GM12874 (cell line): Measurements from ENCODE around the gene MRI1.

Experiments
- CTCF ChIP-seq: IDR thresholded peaks from 2 replicates; pipeline ENCODE4 v1.5.1; 2011; ENCODE audit warnings: low read depth, mild to moderate bottlenecking, control low read depth, low read length, moderate library complexity; ENCODE audit not compliant: insufficient read depth

MRI1 gene

DNA sequence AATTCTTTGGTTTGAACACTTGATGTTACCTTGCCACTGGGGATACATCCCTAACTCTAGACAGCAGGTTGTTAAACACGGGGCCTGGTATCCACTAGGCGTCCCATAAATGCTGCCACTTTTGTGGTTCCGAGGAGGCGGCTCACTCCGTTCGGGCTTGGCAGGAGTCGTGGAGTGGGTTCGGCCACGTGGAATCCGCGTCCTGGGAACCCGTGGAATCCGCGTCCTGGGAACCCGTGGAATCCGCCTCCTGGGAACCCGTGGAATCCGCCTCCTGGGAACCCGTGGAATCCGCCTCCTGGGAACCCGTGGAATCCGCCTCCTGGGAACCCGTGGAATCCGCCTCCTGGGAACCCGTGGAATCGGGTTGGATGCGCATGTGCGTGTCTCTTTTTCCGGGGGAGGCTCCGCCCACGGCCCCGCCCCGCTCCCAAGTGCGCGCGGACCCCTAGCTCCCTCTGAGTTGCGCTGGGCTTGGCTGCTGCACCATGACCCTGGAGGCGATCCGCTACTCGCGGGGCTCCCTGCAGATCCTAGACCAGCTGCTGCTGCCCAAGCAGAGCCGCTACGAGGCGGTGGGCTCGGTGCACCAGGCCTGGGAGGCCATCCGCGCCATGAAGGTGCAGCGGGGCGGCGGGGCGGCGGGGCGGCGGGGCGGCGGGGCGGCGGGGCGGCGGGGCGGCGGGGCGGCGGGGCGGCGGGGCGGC lies at the start of gene MRI1:
Gene MRI1 (plus strand): TSS at position 422 of the 707 bp plus-strand sequence. CDS start 67 bp downstream, at position 489.
- no peak for TF ChIP-seq CTCF

DNA sequence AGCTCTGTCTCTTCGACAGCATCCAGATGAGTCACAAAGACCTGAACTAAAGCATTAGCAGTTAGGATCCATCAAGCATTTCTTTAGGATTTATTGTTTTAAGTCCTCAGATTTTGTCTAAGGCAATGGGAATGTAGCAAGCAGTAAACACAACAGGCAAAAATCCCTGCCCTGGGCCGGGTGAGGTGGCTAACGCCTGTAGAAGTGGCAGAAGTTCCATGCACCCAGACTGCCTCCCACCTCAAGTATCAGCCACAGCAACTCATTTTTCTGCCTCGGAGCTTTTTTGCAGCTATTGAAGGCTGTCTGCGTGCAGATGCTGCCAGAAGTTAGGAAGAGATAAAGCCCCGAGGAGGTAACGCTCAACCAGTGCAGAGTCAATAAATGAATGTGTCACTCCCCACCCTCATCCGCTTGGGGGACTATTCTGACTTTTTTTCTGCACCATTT lies 47.1 kb upstream of the MRI1 start:
- TF ChIP-seq CTCF = no peak

DNA sequence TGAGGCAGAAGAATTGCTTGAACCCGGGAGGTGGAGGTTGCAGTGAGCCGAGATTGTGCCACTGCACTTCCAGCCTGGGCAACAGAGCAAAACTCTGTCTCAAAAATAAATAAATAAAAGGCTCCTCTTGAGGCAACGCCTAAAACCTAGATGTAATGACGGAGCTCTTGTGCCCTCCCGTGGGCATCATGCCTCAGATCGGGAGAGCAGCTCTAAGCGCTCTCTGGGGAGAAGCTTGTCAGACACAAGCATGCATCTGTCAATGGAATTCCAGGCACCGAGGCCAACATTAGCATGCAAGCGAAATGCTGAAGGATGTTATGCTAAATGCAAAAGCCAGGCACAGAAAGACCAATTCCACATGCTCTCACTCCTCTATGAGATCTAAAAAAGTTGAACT lies 45.6 kb upstream of the MRI1 start:
- TF ChIP-seq CTCF = no peak

DNA sequence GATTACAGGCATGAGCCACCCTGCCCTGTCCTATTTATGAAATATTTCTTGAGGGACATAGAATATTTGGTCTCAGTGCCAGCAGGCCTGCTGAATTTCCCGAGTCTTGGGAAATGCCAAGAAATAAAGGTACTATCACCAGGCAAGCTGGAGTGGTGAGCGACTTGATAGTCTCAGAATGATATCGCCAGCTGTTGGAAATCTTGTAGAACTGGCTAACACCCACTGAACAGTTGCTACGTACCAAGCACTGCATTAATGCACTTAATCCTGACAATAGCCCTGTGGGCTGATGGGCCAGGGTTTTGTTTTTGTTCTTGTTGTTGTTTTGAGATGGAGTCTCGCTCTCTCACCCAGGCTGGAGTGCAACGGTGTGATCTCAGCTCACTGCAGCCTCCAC lies 42.2 kb upstream of the MRI1 start:
- no peak for TF ChIP-seq CTCF

DNA sequence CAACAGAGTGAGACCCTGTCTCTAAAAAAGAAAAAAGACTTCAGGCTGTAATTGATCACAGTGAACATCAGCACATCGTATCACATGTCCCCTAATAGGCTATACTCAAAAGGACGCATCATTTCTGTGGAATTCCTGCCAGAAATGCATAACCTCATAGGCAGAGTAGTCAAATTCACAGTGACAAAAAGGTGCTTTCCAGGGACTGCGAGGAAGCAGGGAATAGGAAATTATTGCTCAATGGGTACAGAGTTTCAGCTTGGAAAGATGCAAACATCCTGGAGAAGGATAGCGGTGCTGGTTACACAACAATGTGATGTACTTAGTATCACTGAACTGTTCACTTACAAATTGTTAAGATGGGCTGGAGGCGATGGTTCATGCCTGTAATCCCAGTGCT lies 41.1 kb upstream of the MRI1 start:
- TF ChIP-seq CTCF = no peak

GRCh38 chr19:13726323-13726722 lies 38.0 kb upstream of the MRI1 start:
- TF ChIP-seq CTCF = no peak

- no peak for TF ChIP-seq CTCF
Observed at GRCh38 chr19:13727798-13728197, 36.5 kb upstream of the MRI1 start.
